T-cell (primary cell): ENCODE data around the gene ENDOG. TPM values are rescaled to one million over a fixed set of nuclear protein-coding genes. Genes with fewer than 3 reads are reported as not detected.
"Not testable (repeated sequence)": the region's sequence is repeated elsewhere in the genome, so short reads cannot be mapped to it uniquely, and the experiment has no call there.

Experiments
- ATAC-seq, 4 experiments: fragments of 200-7000 bp in 3 of 4; fragments of 150-1000 bp in 1 of 4; cut with Tn5 transposase; replicated peaks in 1 of 4; 1 replicate in 3 of 4; 2 replicates in 1 of 4; pipeline ENCODE4 v1.10.0; 2021; ENCODE audit warnings: moderate library complexity in 3 of 4, mild to moderate bottlenecking in 2 of 4, moderate number of reproducible peaks in 1 of 4
- CTCF ChIA-PET, 2 donors: fragments of 300-600 bp; sonication (Branson Sonifier 250); formaldehyde crosslinking; loops; one replicate each; lab custom pipeline; 2022; ENCODE audit warnings: antibody characterized with exemption in 2 of 2; lab: Charles Lee
- POLR2A ChIA-PET, 2 donors: fragments of 300-600 bp; sonication (Branson Sonifier 250); formaldehyde crosslinking; loops; one replicate each; lab custom pipeline; 2022; ENCODE audit warnings: antibody characterized with exemption in 2 of 2; lab: Charles Lee
- DNase-seq, 35 experiments: peaks; one replicate each; pipeline versions ENCODE4 v3.0.0 to v3.0.0-alpha.2; 2013 to 2023
- H3K27ac ChIP-seq: one replicate; pipeline ENCODE4 v1.5.1; 2013; ENCODE audit warnings: low read length
- H3K27me3 ChIP-seq, 2 experiments: replicated peaks in 1 of 2; 1 replicate in 1 of 2; 2 replicates in 1 of 2; pipeline versions ENCODE4 v1.6.1 to v1.7.0; 2013; ENCODE audit warnings: low read length in 1 of 2, mixed read lengths in 1 of 2; ENCODE audit not compliant: control insufficient read depth in 2 of 2, insufficient read depth in 2 of 2; ENCODE audit errors: extremely low read depth in 1 of 2
- H3K36me3 ChIP-seq, 2 donors: 1 replicate in 1 of 2; 2 replicates in 1 of 2; pipeline versions ENCODE4 v1.6.1 to v1.7.0; 2013; ENCODE audit warnings: low read length in 1 of 2; ENCODE audit not compliant: control insufficient read depth in 2 of 2, insufficient read depth in 1 of 2; ENCODE audit errors: extremely low read depth in 1 of 2
- H3K4me1 ChIP-seq, 2 experiments: 1 replicate in 1 of 2; 2 replicates in 1 of 2; pipeline versions ENCODE4 v1.6.1 to v1.7.0; 2013; ENCODE audit warnings: low read length in 2 of 2, mixed read lengths in 1 of 2; ENCODE audit not compliant: insufficient read depth in 2 of 2, control insufficient read depth in 1 of 2; ENCODE audit errors: extremely low read depth in 1 of 2
- H3K4me3 ChIP-seq, 2 donors: 1 replicate in 1 of 2; 2 replicates in 1 of 2; pipeline versions ENCODE4 v1.5.1 to v1.7.0; 2013; ENCODE audit warnings: mild to moderate bottlenecking in 2 of 2, low read length in 1 of 2, moderate library complexity in 1 of 2; ENCODE audit not compliant: control insufficient read depth in 1 of 2; ENCODE audit errors: extremely low read depth in 1 of 2
- H3K9me3 ChIP-seq: 2 replicates; pipeline ENCODE4 v1.7.0; 2013
- H3K27ac Mint-ChIP-seq, 2 donors: one replicate each; pipeline ENCODE4 v1.8.0; 2020 to 2021; ENCODE audit warnings: mild to moderate bottlenecking in 2 of 2, mixed read lengths in 2 of 2
- H3K27me3 Mint-ChIP-seq, 2 donors: one replicate each; pipeline ENCODE4 v1.8.0; 2021 to 2022; ENCODE audit warnings: mixed read lengths in 2 of 2
- H3K36me3 Mint-ChIP-seq: one replicate; pipeline ENCODE4 v1.8.0; 2021; ENCODE audit warnings: mixed read lengths
- H3K4me1 Mint-ChIP-seq, 3 donors: one replicate each; pipeline ENCODE4 v1.8.0; 2020 to 2022; ENCODE audit warnings: mixed read lengths in 3 of 3, mild to moderate bottlenecking in 1 of 3
- H3K4me3 Mint-ChIP-seq, 3 donors: one replicate each; pipeline ENCODE4 v1.8.0; 2020 to 2022; ENCODE audit warnings: mild to moderate bottlenecking in 3 of 3, mixed read lengths in 3 of 3, moderate library complexity in 3 of 3
- H3K9me3 Mint-ChIP-seq, 3 donors: one replicate each; pipeline ENCODE4 v1.8.0; 2020 to 2022; ENCODE audit warnings: mixed read lengths in 3 of 3
- WGBS: methylation state at CpG from one replicate; pipeline ENCODE4 v1.1.5; 2013; ENCODE audit warnings: missing lambda C conversion rate; ENCODE audit not compliant: insufficient coverage; 5-methylcytosine and 5-hydroxymethylcytosine counted together
- total RNA-seq, 35 experiments: library from RNA in 6 of 35; stranded (reverse) in 6 of 35; fragments of 120-200 nt in 1 of 35; gene quantifications; one replicate each; pipeline versions ENCODE4 v1.2.1 to v1.2.4 and lab custom pipeline; 2013 to 2026

Gene ENDOG
- total RNA-seq, 5 donors from 2014 or later (not counting 1 experiment from before 2014, with no cell fraction given) = 11.3 to 31.1 (median 25.1) TPM

GRCh38 chr9:128840524-128840923, 22.2 kb downstream of the ENDOG start:
- no peaks in the 10 kb centered on the region for H3K27me3 ChIP-seq
- Mint-ChIP-seq H3K36me3 (peaks cover 22% of the 10 kb centered on the region), H3K27ac (no peak overlapping the region), H3K9me3 (no peaks in the 10 kb centered on the region), H3K4me1 (no peaks in the 10 kb centered on the region), H3K27me3 (no peaks in the 10 kb centered on the region), H3K4me3 (no peak overlapping the region)
- no peak overlapping the region for H3K4me3 ChIP-seq
- H3K9me3 ChIP-seq = no peaks in the 10 kb centered on the region
- DNase-seq (no peak), ATAC-seq (no peak)
- POLR2A ChIA-PET = no interaction called here
- no CpG with 5 or more reads among the region's 1 CpG for WGBS
- peaks cover 2 to 24% of the 10 kb centered on the region in 2 donors for H3K36me3 ChIP-seq
- CTCF ChIA-PET = no interaction called here
- H3K4me1 ChIP-seq = no peaks in the 10 kb centered on the region
- H3K27ac ChIP-seq = no peak overlapping the region

GRCh38 chr9:128841694-128842492, 23.6 kb downstream of the ENDOG start:
- Histone ChIP-seq H3K27me3 (no peaks in the 10 kb centered on the region), H3K36me3 (peaks cover 2 to 22% of the 10 kb centered on the region in 2 donors), H3K9me3 (no peaks in the 10 kb centered on the region), H3K4me3 (no peak overlapping the region), H3K27ac (no peak overlapping the region), H3K4me1 (no peaks in the 10 kb centered on the region)
- no peak overlapping the region for H3K27ac Mint-ChIP-seq
- H3K4me3 Mint-ChIP-seq = no peak overlapping the region
- H3K36me3 Mint-ChIP-seq = peaks cover 22% of the 10 kb centered on the region
- 97% methylated on average over 10 of the region's 12 CpGs for WGBS
- POLR2A ChIA-PET = no interaction called here
- no peak for ATAC-seq
- CTCF ChIA-PET = no interaction called here
- no peak for DNase-seq
- no peaks in the 10 kb centered on the region for H3K9me3 Mint-ChIP-seq
- no peaks in the 10 kb centered on the region for H3K27me3 Mint-ChIP-seq
- no peaks in the 10 kb centered on the region for H3K4me1 Mint-ChIP-seq

- ATAC-seq, H3K4me1 Mint-ChIP-seq, H3K4me1 ChIP-seq, H3K9me3 Mint-ChIP-seq, H3K9me3 ChIP-seq, H3K27ac ChIP-seq, H3K4me3 Mint-ChIP-seq, CTCF ChIA-PET, H3K27ac Mint-ChIP-seq, H3K27me3 Mint-ChIP-seq, DNase-seq, H3K4me3 ChIP-seq, H3K27me3 ChIP-seq: not testable (repeated sequence)
- POLR2A ChIA-PET = interaction anchor here in 1 of 2 donors (0.7 kb wide), 1 partner anchor 64 kb away, joined by 3 read pairs; no protein-coding TSS in a partner anchor
- 83% methylated on average over 1 of the region's 7 CpGs for WGBS
- peaks cover 23% of the 10 kb centered on the region for H3K36me3 Mint-ChIP-seq
- H3K36me3 ChIP-seq = peaks cover 0 to 13% of the 10 kb centered on the region in 2 donors
These were observed 24.9 kb downstream of the ENDOG start for GRCh38 chr9:128843171-128843570.

GRCh38 chr9:128845186-128845931, 27.1 kb downstream of the ENDOG start:
- Histone ChIP-seq H3K4me3 (no peak overlapping the region), H3K27me3 (no peaks in the 10 kb centered on the region), H3K36me3 (peaks cover 0 to 13% of the 10 kb centered on the region in 2 donors), H3K9me3 (no peaks in the 10 kb centered on the region), H3K4me1 (no peaks in the 10 kb centered on the region), H3K27ac (no peak overlapping the region)
- no peaks in the 10 kb centered on the region for H3K4me1 Mint-ChIP-seq
- ATAC-seq (no peak), DNase-seq (no peak)
- ChIA-PET POLR2A (interaction anchor here in 1 of 2 donors (0.6 kb wide), 1 partner anchor 81 kb away, joined by 3 read pairs; no protein-coding TSS in a partner anchor), CTCF (no interaction called here)
- no peak overlapping the region for H3K27ac Mint-ChIP-seq
- peaks cover 0 to 4% (median 3%) of the 10 kb centered on the region in 3 donors for H3K9me3 Mint-ChIP-seq
- no peaks in the 10 kb centered on the region for H3K27me3 Mint-ChIP-seq
- 91% methylated on average over 11 of the region's 13 CpGs for WGBS
- H3K36me3 Mint-ChIP-seq = peaks cover 25% of the 10 kb centered on the region
- H3K4me3 Mint-ChIP-seq = no peak overlapping the region

GRCh38 chr9:128846680-128847030, 28.4 kb downstream of the ENDOG start:
- no peak overlapping the region for H3K27ac Mint-ChIP-seq
- H3K4me3 Mint-ChIP-seq = no peak overlapping the region
- H3K9me3 Mint-ChIP-seq = peaks cover 5 to 17% (median 12%) of the 10 kb centered on the region in 3 donors
- peaks cover 34% of the 10 kb centered on the region for H3K36me3 Mint-ChIP-seq
- ChIA-PET CTCF (no interaction called here), POLR2A (no interaction called here)
- no peaks in the 10 kb centered on the region for H3K4me1 ChIP-seq
- H3K27me3 Mint-ChIP-seq = no peaks in the 10 kb centered on the region
- peaks cover under 1 to 12% of the 10 kb centered on the region in 2 donors for H3K36me3 ChIP-seq
- ATAC-seq (no peak), DNase-seq (no peak)
- H3K4me1 Mint-ChIP-seq = no peaks in the 10 kb centered on the region
- peaks cover 2% of the 10 kb centered on the region for H3K9me3 ChIP-seq
- 91% methylated on average over 3 of the region's 3 CpGs for WGBS
- no peak overlapping the region for H3K4me3 ChIP-seq
- H3K27ac ChIP-seq = no peak overlapping the region
- no peaks in the 10 kb centered on the region for H3K27me3 ChIP-seq

- H3K36me3 Mint-ChIP-seq = peaks cover 29% of the 10 kb centered on the region
- 100% methylated on average over 1 of the region's 1 CpG for WGBS
- Histone ChIP-seq H3K27me3 (no peaks in the 10 kb centered on the region), H3K4me3 (no peak overlapping the region), H3K27ac (no peak overlapping the region), H3K9me3 (peaks cover 2% of the 10 kb centered on the region), H3K4me1 (no peaks in the 10 kb centered on the region), H3K36me3 (peaks cover 1 to 3% of the 10 kb centered on the region in 2 donors)
- ChIA-PET POLR2A (no interaction called here), CTCF (interaction anchor here in 1 of 2 donors (0.5 kb wide), 1 partner anchor 337 kb away, joined by 7 read pairs; no protein-coding TSS in a partner anchor)
- ATAC-seq (no peak), DNase-seq (no peak)
- no peak overlapping the region for H3K27ac Mint-ChIP-seq
- H3K9me3 Mint-ChIP-seq = peaks cover 5 to 17% (median 12%) of the 10 kb centered on the region in 3 donors
- H3K4me1 Mint-ChIP-seq = no peaks in the 10 kb centered on the region
- H3K27me3 Mint-ChIP-seq = no peaks in the 10 kb centered on the region
- no peak overlapping the region for H3K4me3 Mint-ChIP-seq
These were observed 29.5 kb downstream of the ENDOG start for GRCh38 chr9:128847803-128848202.
